Colonic mucosa (tissue), 4 donors: ENCODE measurements around the gene RABGAP1L. TPM values are rescaled to one million over a fixed set of nuclear protein-coding genes. Genes with fewer than 3 reads are reported as not detected.

ENCODE experiments used
- DNase-seq: peaks from one replicate; pipeline ENCODE4 v3.0.0-alpha.2; 2020
- H3K27ac ChIP-seq: fragments of 200-600 bp; one replicate; pipeline ENCODE4 v1.8.0; 2021
- H3K27me3 ChIP-seq: fragments of 200-600 bp; one replicate; pipeline ENCODE4 v1.8.0; 2021
- H3K36me3 ChIP-seq: fragments of 200-600 bp; one replicate; pipeline ENCODE4 v1.8.0; 2021
- H3K4me1 ChIP-seq: fragments of 200-600 bp; one replicate; pipeline ENCODE4 v1.8.0; 2021; ENCODE audit warnings: mild to moderate bottlenecking
- H3K4me3 ChIP-seq: fragments of 200-600 bp; one replicate; pipeline ENCODE4 v1.8.0; 2021
- H3K9ac ChIP-seq, 2 donors: one replicate each; pipeline ENCODE4 v1.7.0; 2013; ENCODE audit warnings: control low read depth in 2 of 2, low read depth in 2 of 2, low read length in 2 of 2
- H3K9me3 ChIP-seq: fragments of 200-600 bp; one replicate; pipeline ENCODE4 v1.8.0; 2021
- intact Hi-C: fragments of 100-400 bp; cut with DNase I; formaldehyde crosslinking; loops from one replicate; pipeline ENCODE4 v1.14.1; 2022
- total RNA-seq, 2 donors: library from RNA; stranded (reverse); fragmentation: NEBNext Ultra II Directional in 1 of 2; extraction: Animal tissue kit (Norgen Biotek cat#: 25700) in 1 of 2; gene quantifications; one replicate each; pipeline ENCODE4 v1.2.1, GENCODE V29; 2021
- TF ChIP-seq, protein P1 (sequence below): fragments of 200-600 bp; IDR thresholded peaks from one replicate; pipeline ENCODE4 v1.8.0; 2022; ENCODE audit warnings: antibody characterized with exemption, mild to moderate bottlenecking
- donor health status: healthy.
- donor health status: DM: no; HTN: no; CAD: no.
- donor health status: DM: no; HTN: no; CAD: no.

Gene RABGAP1L
- total RNA-seq, 2 donors from 2014 or later = 50.3 to 87.0 TPM

DNA sequence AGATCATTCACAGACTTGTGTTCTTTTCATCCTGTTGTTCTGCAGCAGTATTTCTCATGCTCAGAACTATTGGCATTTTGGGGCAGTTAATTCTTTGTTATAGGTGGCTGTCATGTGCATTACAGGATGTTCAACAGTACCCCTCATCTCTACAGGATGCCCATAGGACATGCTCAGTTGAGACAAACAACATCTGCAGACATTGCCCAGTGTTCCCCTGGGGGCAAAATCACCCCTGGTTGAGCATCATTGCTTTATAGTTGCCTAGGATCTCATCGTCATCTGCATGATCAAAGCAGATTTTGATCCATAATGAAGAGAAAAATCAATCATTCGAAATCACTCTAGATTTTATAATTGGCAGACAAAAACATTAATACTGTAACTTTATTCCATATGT lies 617.9 kb downstream of the RABGAP1L start:
- TF ChIP-seq, protein P1, sequence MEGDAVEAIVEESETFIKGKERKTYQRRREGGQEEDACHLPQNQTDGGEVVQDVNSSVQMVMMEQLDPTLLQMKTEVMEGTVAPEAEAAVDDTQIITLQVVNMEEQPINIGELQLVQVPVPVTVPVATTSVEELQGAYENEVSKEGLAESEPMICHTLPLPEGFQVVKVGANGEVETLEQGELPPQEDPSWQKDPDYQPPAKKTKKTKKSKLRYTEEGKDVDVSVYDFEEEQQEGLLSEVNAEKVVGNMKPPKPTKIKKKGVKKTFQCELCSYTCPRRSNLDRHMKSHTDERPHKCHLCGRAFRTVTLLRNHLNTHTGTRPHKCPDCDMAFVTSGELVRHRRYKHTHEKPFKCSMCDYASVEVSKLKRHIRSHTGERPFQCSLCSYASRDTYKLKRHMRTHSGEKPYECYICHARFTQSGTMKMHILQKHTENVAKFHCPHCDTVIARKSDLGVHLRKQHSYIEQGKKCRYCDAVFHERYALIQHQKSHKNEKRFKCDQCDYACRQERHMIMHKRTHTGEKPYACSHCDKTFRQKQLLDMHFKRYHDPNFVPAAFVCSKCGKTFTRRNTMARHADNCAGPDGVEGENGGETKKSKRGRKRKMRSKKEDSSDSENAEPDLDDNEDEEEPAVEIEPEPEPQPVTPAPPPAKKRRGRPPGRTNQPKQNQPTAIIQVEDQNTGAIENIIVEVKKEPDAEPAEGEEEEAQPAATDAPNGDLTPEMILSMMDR = no peak
- Histone ChIP-seq H3K4me1 (no peaks in the 10 kb centered on the region), H3K27me3 (no peaks in the 10 kb centered on the region), H3K9me3 (no peaks in the 10 kb centered on the region), H3K36me3 (no peaks in the 10 kb centered on the region), H3K27ac (no peak overlapping the region), H3K9ac (no peak overlapping the region), H3K4me3 (no peak overlapping the region)
- no peak for DNase-seq
- intact Hi-C loops = loop anchor here (10.0 kb wide), 1 partner anchor 348 kb away; no protein-coding TSS in a partner anchor

DNA sequence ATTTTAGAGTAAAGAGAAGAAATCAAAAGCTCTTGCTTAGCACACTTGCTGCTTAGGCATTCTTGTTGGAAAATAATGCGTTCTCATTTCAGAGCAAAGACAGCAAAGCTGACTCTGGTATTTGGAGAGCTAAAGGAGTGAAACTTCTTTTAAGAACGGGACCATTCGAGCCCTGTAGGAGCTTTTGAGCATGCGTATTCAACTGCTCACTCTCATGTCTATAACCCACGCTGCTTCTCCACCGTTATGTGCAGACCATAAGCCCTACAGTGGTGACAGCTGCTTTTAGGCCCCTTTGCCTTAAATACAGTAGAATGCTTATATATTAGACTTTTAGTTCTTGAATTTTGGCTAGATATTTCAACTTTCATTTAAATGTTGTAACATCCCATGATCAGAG lies 626.2 kb downstream of the RABGAP1L start:
- no peak for DNase-seq
- Histone ChIP-seq H3K36me3 (no peaks in the 10 kb centered on the region), H3K27ac (no peak overlapping the region), H3K9me3 (no peaks in the 10 kb centered on the region), H3K9ac (no peak overlapping the region), H3K27me3 (no peaks in the 10 kb centered on the region), H3K4me1 (no peaks in the 10 kb centered on the region), H3K4me3 (no peak overlapping the region)
- intact Hi-C loops = no loop called here
- TF ChIP-seq, protein P1 = no peak

DNA sequence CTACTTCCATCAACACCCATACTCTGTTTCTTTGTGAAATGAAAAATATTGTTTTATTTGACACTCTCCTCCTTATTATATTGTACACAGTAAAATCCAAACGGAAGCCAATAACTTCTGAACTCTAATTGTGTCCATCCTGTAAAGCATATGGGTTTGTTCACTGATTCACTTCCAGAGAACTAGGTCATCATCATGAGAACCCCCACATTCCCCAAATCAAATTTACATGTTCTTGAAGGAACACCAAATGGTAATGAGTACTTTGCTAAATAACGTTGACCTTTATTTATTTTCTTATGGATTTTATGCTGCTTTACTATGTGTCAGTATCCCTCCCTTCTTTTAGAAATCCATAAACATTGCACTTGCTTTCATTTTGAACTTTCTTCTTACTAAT lies 627.0 kb downstream of the RABGAP1L start:
- Histone ChIP-seq H3K4me1 (no peaks in the 10 kb centered on the region), H3K36me3 (no peaks in the 10 kb centered on the region), H3K27me3 (no peaks in the 10 kb centered on the region), H3K4me3 (no peak overlapping the region), H3K27ac (no peak overlapping the region), H3K9ac (no peak overlapping the region), H3K9me3 (no peaks in the 10 kb centered on the region)
- no peak for DNase-seq
- intact Hi-C loops = no loop called here
- TF ChIP-seq, protein P1 = no peak

DNA sequence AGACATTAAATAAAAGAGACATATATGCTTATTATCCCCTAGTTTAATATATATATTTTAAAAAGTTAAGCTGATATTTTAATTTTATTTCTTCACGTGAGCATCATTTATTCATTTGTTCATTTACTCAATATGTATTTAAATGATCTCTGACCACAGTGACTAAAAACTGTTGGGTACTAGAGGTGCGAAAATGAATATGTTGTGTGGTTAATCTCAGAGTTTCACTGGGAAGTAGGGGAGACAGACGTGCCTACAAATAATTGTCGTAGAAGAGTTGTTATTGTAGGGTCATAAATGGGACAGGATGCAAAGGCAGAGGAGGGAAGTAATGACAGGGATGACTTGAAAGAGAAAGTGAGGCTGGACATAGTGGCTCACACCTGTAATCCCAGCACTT lies 627.4 kb downstream of the RABGAP1L start:
- intact Hi-C loops = no loop called here
- Histone ChIP-seq H3K9ac (no peak overlapping the region), H3K4me3 (no peak overlapping the region), H3K27me3 (no peaks in the 10 kb centered on the region), H3K27ac (no peak overlapping the region), H3K4me1 (no peaks in the 10 kb centered on the region), H3K36me3 (no peaks in the 10 kb centered on the region), H3K9me3 (no peaks in the 10 kb centered on the region)
- TF ChIP-seq, protein P1 = no peak
- DNase-seq = no peak

- Histone ChIP-seq H3K9me3 (no peaks in the 10 kb centered on the region), H3K27me3 (no peaks in the 10 kb centered on the region), H3K27ac (no peak overlapping the region), H3K4me1 (no peaks in the 10 kb centered on the region), H3K4me3 (no peak overlapping the region), H3K9ac (no peak overlapping the region), H3K36me3 (no peaks in the 10 kb centered on the region)
- DNase-seq = no peak
- TF ChIP-seq, protein P1 = no peak
- intact Hi-C loops = no loop called here
Observed at GRCh38 chr1:174788981-174789380, 629.7 kb downstream of the RABGAP1L start.

- intact Hi-C loops = no loop called here
- Histone ChIP-seq H3K4me1 (no peaks in the 10 kb centered on the region), H3K27me3 (no peaks in the 10 kb centered on the region), H3K9ac (no peak overlapping the region), H3K9me3 (no peaks in the 10 kb centered on the region), H3K4me3 (no peak overlapping the region), H3K36me3 (no peaks in the 10 kb centered on the region), H3K27ac (no peak overlapping the region)
- TF ChIP-seq, protein P1 = no peak
- DNase-seq = no peak
Observed at GRCh38 chr1:174789399-174789798, 630.1 kb downstream of the RABGAP1L start.
